GM12875 (cell line): ENCODE data around the gene RBMS2.
"Not testable (repeated sequence)": the region's sequence is repeated elsewhere in the genome, so short reads cannot be mapped to it uniquely, and the experiment has no call there.

Experiments used
- H3K4me3 ChIP-seq: one replicate; pipeline ENCODE4 v1.5.1; 2011; ENCODE audit warnings: low read depth, low read length, control low read depth
- TF ChIP-seq, protein P1 (sequence below): IDR thresholded peaks from 2 replicates; pipeline ENCODE4 v1.5.1; 2011; ENCODE audit warnings: low read depth, mild to moderate bottlenecking, control low read depth, inconsistent platforms, low read length, moderate library complexity, borderline replicate concordance; ENCODE audit not compliant: insufficient read depth

RBMS2 gene

GRCh38 chr12:56484566-56484965 lies 37.1 kb upstream of the RBMS2 start:
- H3K4me3 ChIP-seq: no peak overlapping the region
- TF ChIP-seq, protein P1, sequence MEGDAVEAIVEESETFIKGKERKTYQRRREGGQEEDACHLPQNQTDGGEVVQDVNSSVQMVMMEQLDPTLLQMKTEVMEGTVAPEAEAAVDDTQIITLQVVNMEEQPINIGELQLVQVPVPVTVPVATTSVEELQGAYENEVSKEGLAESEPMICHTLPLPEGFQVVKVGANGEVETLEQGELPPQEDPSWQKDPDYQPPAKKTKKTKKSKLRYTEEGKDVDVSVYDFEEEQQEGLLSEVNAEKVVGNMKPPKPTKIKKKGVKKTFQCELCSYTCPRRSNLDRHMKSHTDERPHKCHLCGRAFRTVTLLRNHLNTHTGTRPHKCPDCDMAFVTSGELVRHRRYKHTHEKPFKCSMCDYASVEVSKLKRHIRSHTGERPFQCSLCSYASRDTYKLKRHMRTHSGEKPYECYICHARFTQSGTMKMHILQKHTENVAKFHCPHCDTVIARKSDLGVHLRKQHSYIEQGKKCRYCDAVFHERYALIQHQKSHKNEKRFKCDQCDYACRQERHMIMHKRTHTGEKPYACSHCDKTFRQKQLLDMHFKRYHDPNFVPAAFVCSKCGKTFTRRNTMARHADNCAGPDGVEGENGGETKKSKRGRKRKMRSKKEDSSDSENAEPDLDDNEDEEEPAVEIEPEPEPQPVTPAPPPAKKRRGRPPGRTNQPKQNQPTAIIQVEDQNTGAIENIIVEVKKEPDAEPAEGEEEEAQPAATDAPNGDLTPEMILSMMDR: no peak

GRCh38 chr12:56486694-56487093 lies 34.9 kb upstream of the RBMS2 start:
- no peak overlapping the region for H3K4me3 ChIP-seq
- TF ChIP-seq, protein P1: no peak

DNA sequence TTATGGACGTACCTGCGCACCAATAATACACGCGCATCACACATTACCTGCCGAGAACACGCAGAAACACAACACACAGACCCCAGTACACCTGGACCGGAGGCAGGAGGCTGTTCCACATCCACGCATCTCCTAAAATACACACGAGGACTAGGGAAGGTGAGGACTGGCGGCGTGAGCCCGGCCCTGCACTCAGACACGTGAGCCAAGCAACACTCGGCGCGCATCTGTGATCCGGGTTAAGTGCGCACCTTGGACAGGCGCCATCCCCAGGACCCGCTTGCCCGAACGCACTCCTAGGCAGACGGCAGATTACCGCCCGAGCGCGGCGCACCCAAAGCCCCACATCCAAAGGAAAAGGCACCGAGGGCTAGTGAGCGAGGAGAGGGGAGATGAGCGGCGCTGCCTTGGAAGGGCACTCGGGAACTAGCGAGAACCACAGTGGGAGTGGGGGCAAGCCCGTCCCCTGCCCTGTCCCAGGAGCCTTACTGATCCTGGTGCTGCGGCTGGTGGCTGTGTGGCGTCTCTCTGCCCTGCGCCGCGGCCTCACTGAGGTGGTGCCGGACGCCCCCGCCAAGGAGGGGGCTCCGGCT lies 34.1 kb upstream of the RBMS2 start:
- H3K4me3 ChIP-seq: peak overlapping the region; percentile 50
- TF ChIP-seq, protein P1: no peak

DNA sequence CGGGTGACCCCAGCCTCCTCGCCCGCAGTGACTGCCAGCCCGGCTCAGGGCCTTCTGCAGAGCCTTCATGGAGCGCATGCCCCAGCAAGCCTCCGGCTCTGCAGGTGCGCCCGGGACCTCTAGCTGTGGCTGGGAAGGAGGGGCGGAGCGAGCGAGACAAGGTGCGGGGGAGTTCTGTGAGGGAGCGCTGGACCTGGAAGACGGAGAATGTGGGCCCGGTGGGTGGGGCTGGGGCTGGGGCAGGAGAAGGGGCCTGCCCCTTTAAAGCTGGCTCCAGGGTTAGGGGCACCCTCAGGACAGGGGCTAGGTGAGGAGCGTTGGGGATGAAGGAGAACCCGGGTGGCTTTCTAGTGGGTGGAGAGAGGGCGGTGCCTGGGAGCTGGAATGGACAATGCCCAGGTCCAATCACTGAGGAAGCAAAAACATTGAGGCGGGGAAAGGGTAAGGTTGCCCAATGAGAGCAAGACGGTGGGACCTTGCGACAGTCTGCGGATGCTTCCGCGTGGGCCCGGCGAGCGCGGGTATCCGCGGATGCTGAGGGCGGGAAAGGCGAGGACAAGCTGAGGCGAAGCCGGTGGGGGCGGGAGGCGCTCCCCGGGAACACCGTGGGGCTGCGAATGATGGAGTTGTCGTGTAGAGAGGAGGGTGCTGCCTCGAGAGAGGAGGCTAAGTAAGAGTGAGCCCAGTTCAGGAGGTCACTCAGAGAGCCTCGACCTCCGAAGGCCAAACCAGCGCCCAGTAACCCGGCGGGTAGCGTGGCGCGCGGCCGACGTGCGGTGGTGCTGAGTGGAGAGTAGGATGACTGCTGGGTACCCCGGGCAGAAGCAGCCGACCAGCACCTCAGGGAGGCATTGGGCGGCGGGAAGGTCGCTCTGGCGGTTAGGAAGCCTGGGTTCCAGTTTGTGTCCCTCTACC lies 33.3 kb upstream of the RBMS2 start, which contains the start of gene GLS2:
Gene GLS2, minus strand, starts transcription at position 121 of the 915 bp plus-strand sequence. Its CDS starts 43 bp downstream, at position 78.
- H3K4me3 ChIP-seq: peak within 1 kb of the TSS; percentile 50

GRCh38 chr12:56490360-56490759 lies 31.3 kb upstream of the RBMS2 start:
- H3K4me3 ChIP-seq: no peak overlapping the region
- TF ChIP-seq, protein P1: no peak

More for the DNA sequence above, 33.3 kb upstream of the RBMS2 start, which contains the start of gene GLS2:
- TF ChIP-seq, protein P1: no peak

DNA sequence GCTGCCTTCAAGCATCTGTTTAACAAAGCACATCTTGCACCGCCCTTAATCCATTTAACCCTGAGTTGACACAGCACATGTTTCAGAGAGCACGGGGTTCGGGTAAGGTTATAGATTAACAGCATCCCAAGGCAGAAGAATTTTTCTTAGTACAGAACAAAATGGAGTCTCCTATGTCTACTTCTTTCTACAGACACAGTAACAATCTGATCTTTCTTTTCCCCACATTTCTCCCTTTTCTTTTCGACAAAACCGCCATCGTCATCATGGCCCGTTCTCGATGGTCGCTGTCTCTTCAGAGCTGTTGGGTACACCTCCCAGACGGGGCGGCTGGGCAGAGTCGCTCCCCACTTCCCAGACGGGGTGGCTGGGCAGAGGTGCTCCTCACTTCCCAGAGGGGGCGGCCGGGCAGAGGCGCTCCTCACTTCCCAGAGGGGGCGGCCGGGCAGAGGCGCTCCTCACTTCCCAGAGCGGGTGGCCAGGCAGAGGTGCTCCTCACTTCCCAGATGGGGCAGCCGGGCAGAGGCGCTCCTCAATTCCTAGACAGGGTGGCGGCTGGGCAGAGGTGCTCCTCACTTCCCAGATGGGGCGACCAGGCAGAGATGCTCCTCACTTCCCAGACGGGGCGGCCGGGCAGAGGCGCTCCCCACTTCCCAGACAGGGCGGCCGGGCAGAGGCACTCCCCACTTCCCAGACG lies 28.1 kb upstream of the RBMS2 start:
- not testable (repeated sequence) for H3K4me3 ChIP-seq

DNA sequence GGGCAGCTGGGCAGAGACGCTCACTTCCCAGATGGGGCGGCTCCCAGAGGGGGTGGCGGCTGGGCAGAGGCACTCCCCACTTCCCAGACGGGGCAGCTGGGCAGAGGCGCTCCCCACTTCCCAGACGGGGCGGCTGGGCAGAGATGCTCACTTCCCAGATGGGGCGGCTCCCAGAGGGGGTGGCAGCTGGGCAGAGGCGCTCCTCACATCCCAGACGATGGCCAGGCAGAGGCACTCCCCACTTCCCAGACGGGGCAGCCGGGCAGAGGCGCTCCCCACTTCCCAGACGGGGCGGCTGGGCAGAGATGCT lies 27.6 kb upstream of the RBMS2 start:
- not testable (repeated sequence) for H3K4me3 ChIP-seq

GRCh38 chr12:56494481-56494880 lies 27.1 kb upstream of the RBMS2 start:
- H3K4me3 ChIP-seq: not testable (repeated sequence)
